ENCODE results near the gene NPY4R. TPM values are rescaled to one million over a fixed set of nuclear protein-coding genes. Genes with fewer than 3 reads are reported as not detected.
"Not testable (repeated sequence)": the region's sequence is repeated elsewhere in the genome, so short reads cannot be mapped to it uniquely, and the experiment has no call there.

Gene NPY4R
- polyA plus RNA-seq, 3 donors = not detected

- H3K9me3 Mint-ChIP-seq; H3K4me1 Mint-ChIP-seq; H3K27me3 Mint-ChIP-seq (ENCODE audit: low read depth in 3 of 3); H3K9ac ChIP-seq (ENCODE audit: insufficient read depth, low read length, poor library complexity, severe bottlenecking); H3K79me2 ChIP-seq (ENCODE audit: insufficient read depth, low read length); H3K36me3 ChIP-seq (replicated peaks in 1 of 2; ENCODE audit: control insufficient read depth in 1 of 2, insufficient read depth in 2 of 2, low read length in 2 of 2); H3K4me1 ChIP-seq (ENCODE audit: control insufficient read depth in 1 of 2, insufficient read depth in 2 of 2, low read length in 2 of 2); DNase-seq; intact Hi-C loops (cut with micrococcal nuclease); H3K27me3 ChIP-seq (ENCODE audit: control insufficient read depth in 2 of 2, insufficient read depth in 2 of 2, low read length in 2 of 2); H2AFZ ChIP-seq (ENCODE audit: insufficient read depth, low read depth, low read length, poor library complexity, severe bottlenecking); H3K27ac ChIP-seq (ENCODE audit: low read depth in 1 of 2, low read length in 2 of 2); H3K36me3 Mint-ChIP-seq; H3K27ac Mint-ChIP-seq; H3K4me2 ChIP-seq (replicated peaks; ENCODE audit: extremely low read depth, low read length, poor library complexity, severe bottlenecking); H3K4me3 Mint-ChIP-seq; H3K9me3 ChIP-seq (replicated peaks in 1 of 2; ENCODE audit: control insufficient read depth in 1 of 2, insufficient read depth in 1 of 2, low read length in 2 of 2); H4K20me1 ChIP-seq (ENCODE audit: insufficient read depth, low read length); H3K4me3 ChIP-seq (replicated peaks in 1 of 3; ENCODE audit: low read depth in 2 of 3, low read length in 3 of 3): not testable (repeated sequence)
- no CpG with 5 or more reads among the region's 4 CpGs for WGBS (ENCODE audit: insufficient coverage)
These were observed 2.5 kb upstream of the NPY4R start for GRCh38 chr10:46468119-46468809.

GRCh38 chr10:46463608-46464007 lies 2.1 kb downstream of the NPY4R start:
- H3K27ac ChIP-seq (ENCODE audit: low read depth in 1 of 2, low read length in 2 of 2); H3K36me3 ChIP-seq (replicated peaks in 1 of 2; ENCODE audit: control insufficient read depth in 1 of 2, insufficient read depth in 2 of 2, low read length in 2 of 2); H3K4me3 Mint-ChIP-seq; H3K4me2 ChIP-seq (replicated peaks; ENCODE audit: extremely low read depth, low read length, poor library complexity, severe bottlenecking); H3K4me3 ChIP-seq (replicated peaks in 1 of 3; ENCODE audit: low read depth in 2 of 3, low read length in 3 of 3); H3K9ac ChIP-seq (ENCODE audit: insufficient read depth, low read length, poor library complexity, severe bottlenecking); H3K79me2 ChIP-seq (ENCODE audit: insufficient read depth, low read length); H3K27me3 Mint-ChIP-seq (ENCODE audit: low read depth in 3 of 3); H3K9me3 ChIP-seq (replicated peaks in 1 of 2; ENCODE audit: control insufficient read depth in 1 of 2, insufficient read depth in 1 of 2, low read length in 2 of 2); DNase-seq; H3K27me3 ChIP-seq (ENCODE audit: control insufficient read depth in 2 of 2, insufficient read depth in 2 of 2, low read length in 2 of 2); H3K4me1 Mint-ChIP-seq; H3K36me3 Mint-ChIP-seq; H2AFZ ChIP-seq (ENCODE audit: insufficient read depth, low read depth, low read length, poor library complexity, severe bottlenecking); H4K20me1 ChIP-seq (ENCODE audit: insufficient read depth, low read length); H3K27ac Mint-ChIP-seq; H3K4me1 ChIP-seq (ENCODE audit: control insufficient read depth in 1 of 2, insufficient read depth in 2 of 2, low read length in 2 of 2); H3K9me3 Mint-ChIP-seq; intact Hi-C loops (cut with micrococcal nuclease): not testable (repeated sequence)
- no CpG with 5 or more reads among the region's 2 CpGs for WGBS (ENCODE audit: insufficient coverage)

GRCh38 chr10:46462276-46462675 lies 3.5 kb downstream of the NPY4R start:
- H3K27me3 Mint-ChIP-seq (ENCODE audit: low read depth in 3 of 3); H3K36me3 ChIP-seq (replicated peaks in 1 of 2; ENCODE audit: control insufficient read depth in 1 of 2, insufficient read depth in 2 of 2, low read length in 2 of 2); H2AFZ ChIP-seq (ENCODE audit: insufficient read depth, low read depth, low read length, poor library complexity, severe bottlenecking); H3K9me3 Mint-ChIP-seq; H3K4me3 ChIP-seq (replicated peaks in 1 of 3; ENCODE audit: low read depth in 2 of 3, low read length in 3 of 3); H3K4me3 Mint-ChIP-seq; DNase-seq; H3K27ac ChIP-seq (ENCODE audit: low read depth in 1 of 2, low read length in 2 of 2); H3K27me3 ChIP-seq (ENCODE audit: control insufficient read depth in 2 of 2, insufficient read depth in 2 of 2, low read length in 2 of 2); H3K27ac Mint-ChIP-seq; H3K79me2 ChIP-seq (ENCODE audit: insufficient read depth, low read length); H3K4me1 Mint-ChIP-seq; H3K36me3 Mint-ChIP-seq; H3K4me2 ChIP-seq (replicated peaks; ENCODE audit: extremely low read depth, low read length, poor library complexity, severe bottlenecking); intact Hi-C loops (cut with micrococcal nuclease); H4K20me1 ChIP-seq (ENCODE audit: insufficient read depth, low read length); H3K9ac ChIP-seq (ENCODE audit: insufficient read depth, low read length, poor library complexity, severe bottlenecking); H3K4me1 ChIP-seq (ENCODE audit: control insufficient read depth in 1 of 2, insufficient read depth in 2 of 2, low read length in 2 of 2); H3K9me3 ChIP-seq (replicated peaks in 1 of 2; ENCODE audit: control insufficient read depth in 1 of 2, insufficient read depth in 1 of 2, low read length in 2 of 2): not testable (repeated sequence)
- no CpG with 5 or more reads among the region's 10 CpGs for WGBS (ENCODE audit: insufficient coverage)

- H2AFZ ChIP-seq (ENCODE audit: insufficient read depth, low read depth, low read length, poor library complexity, severe bottlenecking); H3K9me3 Mint-ChIP-seq; H3K27me3 Mint-ChIP-seq (ENCODE audit: low read depth in 3 of 3); H3K27ac Mint-ChIP-seq; DNase-seq; H3K27ac ChIP-seq (ENCODE audit: low read depth in 1 of 2, low read length in 2 of 2); H3K4me1 Mint-ChIP-seq; H3K4me2 ChIP-seq (replicated peaks; ENCODE audit: extremely low read depth, low read length, poor library complexity, severe bottlenecking); H3K4me1 ChIP-seq (ENCODE audit: control insufficient read depth in 1 of 2, insufficient read depth in 2 of 2, low read length in 2 of 2); H3K27me3 ChIP-seq (ENCODE audit: control insufficient read depth in 2 of 2, insufficient read depth in 2 of 2, low read length in 2 of 2); intact Hi-C loops (cut with micrococcal nuclease); H3K9me3 ChIP-seq (replicated peaks in 1 of 2; ENCODE audit: control insufficient read depth in 1 of 2, insufficient read depth in 1 of 2, low read length in 2 of 2); H3K79me2 ChIP-seq (ENCODE audit: insufficient read depth, low read length); H3K36me3 Mint-ChIP-seq; H3K9ac ChIP-seq (ENCODE audit: insufficient read depth, low read length, poor library complexity, severe bottlenecking); H4K20me1 ChIP-seq (ENCODE audit: insufficient read depth, low read length); H3K4me3 ChIP-seq (replicated peaks in 1 of 3; ENCODE audit: low read depth in 2 of 3, low read length in 3 of 3); H3K36me3 ChIP-seq (replicated peaks in 1 of 2; ENCODE audit: control insufficient read depth in 1 of 2, insufficient read depth in 2 of 2, low read length in 2 of 2); H3K4me3 Mint-ChIP-seq: not testable (repeated sequence)
- no CpG with 5 or more reads among the region's 7 CpGs for WGBS (ENCODE audit: insufficient coverage)
These were observed 6.2 kb downstream of the NPY4R start for GRCh38 chr10:46459579-46459978.
